A549 treated with AZD9567 at 1 μM for 4 hours (cell line): ENCODE data around the gene TNMD. TPM values are rescaled to one million over a fixed set of nuclear protein-coding genes. Genes with fewer than 3 reads are reported as not detected.

Experiments used
- total RNA-seq: library from RNA; stranded (reverse); fragments of 200-300 nt; extraction: Qiagen RNA extraction; gene quantifications from 5 replicates; pipeline ENCODE4 v1.2.3, GENCODE V29; 2022; ENCODE audit not compliant: insufficient read depth

TNMD gene
- not detected in 5 replicates for total RNA-seq

GRCh38 chrX:100584611-100585010 lies at the start of gene TNMD:
Gene TNMD, plus strand, starts transcription at chrX:100584936. Its CDS starts 83 bp downstream, at chrX:100585019.

GRCh38 chrX:100636321-100636991 lies 51.7 kb downstream of the TNMD start, which contains the start of gene TSPAN6:
Gene TSPAN6, minus strand, starts transcription at chrX:100636806. Its CDS starts 112 bp downstream, at chrX:100636694.

GRCh38 chrX:100643956-100644860 lies 59.5 kb downstream of the TNMD start, which contains the start of gene SRPX2:
Gene SRPX2, plus strand, starts transcription at chrX:100644199. Its CDS starts 2,124 bp downstream, at chrX:100646323.

Other genes with a start within 250 kb of the TNMD start
- gene PCDH19, start 174.7 kb upstream of the TNMD start, total RNA-seq: 0.03 to 0.05 TPM (median 0.05 TPM) in 4 of 5 replicates, not detected in the other
- 35.7 to 41.7 TPM (median 38.4 TPM) in 5 replicates for gene TSPAN6, start 51.9 kb downstream of the TNMD start, total RNA-seq
- 2.4 to 3.1 TPM (median 3.0 TPM) in 5 replicates for gene SRPX2, start 59.3 kb downstream of the TNMD start, total RNA-seq
- gene SYTL4, start 147.2 kb downstream of the TNMD start, total RNA-seq: 0.82 to 3.0 TPM (median 2.2 TPM) in 5 replicates
- gene CSTF2, start 235.5 kb downstream of the TNMD start, total RNA-seq: 30.7 to 37.9 TPM (median 31.8 TPM) in 5 replicates